HepG2 (cell line): ENCODE data around the gene WDR93. TPM values are rescaled to one million over a fixed set of nuclear protein-coding genes. Genes with fewer than 3 reads are reported as not detected.

ENCODE experiments used
- ATAC-seq: fragments of 200-7000 bp; cut with Tn5 transposase; 3 replicates; pipeline ENCODE4 v1.9.1; 2020; ENCODE audit warnings: mild to moderate bottlenecking, moderate library complexity
- BruUV-seq: library from RNA; stranded (reverse); fragments of 400-500 nt; replicated peaks from 2 replicates; lab custom pipeline; 2021; lab: Mats Ljungman, UMichigan
- CTCF ChIA-PET: fragments of 300-600 bp; formaldehyde crosslinking; extraction: SDS; loops from one replicate; lab custom pipeline; 2021; ENCODE audit warnings: low total read pairs, inconsistent platforms, low intra/inter-chr PET ratio; lab: Yijun Ruan, JAX
- POLR2A ChIA-PET: fragments of 350-600 bp; sonication (Branson Sonifier 250); formaldehyde crosslinking; loops from one replicate; lab custom pipeline; 2020; ENCODE audit warnings: antibody characterized with exemption, inconsistent platforms; lab: Yijun Ruan, JAX
- DNase-seq: peaks from one replicate; pipeline ENCODE4 v3.0.0-alpha.2; 2015; ENCODE audit warnings: low spot score
- FAIRE-seq: peaks from 3 replicates; lab custom pipeline; 2011; peaks lifted over from hg19 to GRCh38; lab: Jason Lieb, UNC
- H2AFZ ChIP-seq: one replicate; pipeline ENCODE4 v1.6.1; 2011; ENCODE audit warnings: low read length, inconsistent platforms
- H3K27ac ChIP-seq: fragments of 300-600 bp; 3 replicates; pipeline ENCODE4 v1.8.0; 2011; ENCODE audit warnings: mixed run types, mild to moderate bottlenecking, mixed read lengths, low read length, inconsistent platforms; ENCODE audit not compliant: insufficient read depth; ENCODE audit errors: extremely low read length
- H3K27me3 ChIP-seq, 2 experiments: fragments of 200-600 bp in 1 of 2; 2 replicates in 1 of 2; 3 replicates in 1 of 2; pipeline versions ENCODE4 v1.6.0 to v1.8.0; 2011; ENCODE audit warnings: low read length in 2 of 2, mild to moderate bottlenecking in 2 of 2, moderate library complexity in 2 of 2, inconsistent platforms in 1 of 2; ENCODE audit not compliant: insufficient read depth in 2 of 2, control insufficient read depth in 1 of 2
- H3K36me3 ChIP-seq, 2 experiments: fragments of 200-600 bp in 1 of 2; replicated peaks in 1 of 2; 2 replicates in 1 of 2; 3 replicates in 1 of 2; pipeline versions ENCODE4 v1.5.1 to v1.8.0; 2011; ENCODE audit warnings: low read length in 2 of 2, inconsistent platforms in 1 of 2; ENCODE audit not compliant: insufficient read depth in 2 of 2, control insufficient read depth in 1 of 2
- H3K4me1 ChIP-seq: 2 replicates; pipeline ENCODE4 v1.5.1; 2012; ENCODE audit warnings: low read length, inconsistent platforms; ENCODE audit not compliant: insufficient read depth
- H3K4me2 ChIP-seq: 2 replicates; pipeline ENCODE4 v1.6.0; 2011; ENCODE audit warnings: low read depth, low read length, inconsistent platforms
- H3K4me3 ChIP-seq, 3 experiments: fragments of 200-600 bp in 1 of 3; sonication (generic), shearing (Covaris generic) in 1 of 3; replicated peaks in 1 of 3; 2 replicates each; pipeline ENCODE4 v1.5.1; 2011 to 2016; ENCODE audit warnings: low read length in 3 of 3, inconsistent platforms in 2 of 3, low read depth in 2 of 3, mild to moderate bottlenecking in 2 of 3, control low read depth in 1 of 3, mixed read lengths in 1 of 3; ENCODE audit not compliant: insufficient read depth in 1 of 3
- H3K79me2 ChIP-seq: one replicate; pipeline ENCODE4 v1.6.1; 2011; ENCODE audit warnings: low read length, inconsistent platforms; ENCODE audit not compliant: insufficient read depth
- H3K9ac ChIP-seq: 2 replicates; pipeline ENCODE4 v1.6.0; 2011; ENCODE audit warnings: mild to moderate bottlenecking, low read depth, low read length, inconsistent platforms; ENCODE audit not compliant: insufficient read depth
- H3K9me3 ChIP-seq: 2 replicates; pipeline ENCODE4 v1.5.1; 2012; ENCODE audit warnings: mild to moderate bottlenecking, low read length
- H4K20me1 ChIP-seq: 2 replicates; pipeline ENCODE4 v1.6.0; 2011; ENCODE audit warnings: inconsistent platforms, mild to moderate bottlenecking, low read length, moderate library complexity; ENCODE audit not compliant: insufficient read depth
- CSRNP1 ChIP-seq: sonication (generic); formaldehyde crosslinking; IDR thresholded peaks from 2 replicates; pipeline ENCODE4 v1.8.1; 2023; ENCODE audit warnings: mild to moderate bottlenecking, missing genetic modification reagents
- FOXA1 ChIP-seq, 2 experiments: fragments of 450-650 bp in 1 of 2; sonication (generic) in 1 of 2; formaldehyde crosslinking in 1 of 2; IDR thresholded peaks; 2 replicates each; pipeline versions ENCODE4 v1.4.0 to v1.6.1; 2016 to 2020; ENCODE audit warnings: missing genetic modification reagents in 1 of 2
- GFI1 ChIP-seq: sonication (generic); formaldehyde crosslinking; IDR thresholded peaks from 2 replicates; pipeline ENCODE4 v1.5.0; 2020; ENCODE audit warnings: missing genetic modification reagents, mild to moderate bottlenecking, borderline replicate concordance
- IKZF1 ChIP-seq: fragments of 450-650 bp; IDR thresholded peaks from 2 replicates; pipeline ENCODE4 v1.7.1; 2016
- KDM3A ChIP-seq: IDR thresholded peaks from 2 replicates; pipeline ENCODE4 v1.6.1; 2018; ENCODE audit warnings: low read depth, missing compliant biosample characterization
- KLF13 ChIP-seq: sonication (generic); formaldehyde crosslinking; IDR thresholded peaks from 2 replicates; pipeline ENCODE4 v1.4.0; 2020; ENCODE audit warnings: mild to moderate bottlenecking, missing genetic modification reagents
- LBX2 ChIP-seq: sonication (generic); formaldehyde crosslinking; IDR thresholded peaks from 2 replicates; pipeline ENCODE4 v1.5.0; 2020; ENCODE audit warnings: missing genetic modification reagents, mild to moderate bottlenecking, borderline replicate concordance
- MAZ ChIP-seq, 2 experiments: sonication (generic) in 1 of 2; formaldehyde crosslinking in 1 of 2; IDR thresholded peaks; 2 replicates each; pipeline versions ENCODE4 v1.5.0 to v1.6.1; 2012 to 2020; ENCODE audit warnings: low read depth in 2 of 2, mild to moderate bottlenecking in 2 of 2, borderline replicate concordance in 1 of 2, improper control_type of control experiment in 1 of 2, low read length in 1 of 2, missing genetic modification reagents in 1 of 2, moderate library complexity in 1 of 2
- NR0B2 ChIP-seq: sonication (generic); formaldehyde crosslinking; IDR thresholded peaks from 2 replicates; pipeline ENCODE4 v1.4.0; 2020; ENCODE audit warnings: mild to moderate bottlenecking, missing genetic modification reagents
- RFXANK ChIP-seq: IDR thresholded peaks from 2 replicates; pipeline ENCODE4 v1.6.1; 2016
- SALL1 ChIP-seq: sonication (generic); formaldehyde crosslinking; IDR thresholded peaks from 2 replicates; pipeline ENCODE4 v1.8.0; 2022; ENCODE audit warnings: mild to moderate bottlenecking, missing genetic modification reagents
- TFE3 ChIP-seq: IDR thresholded peaks from 2 replicates; pipeline ENCODE4 v1.6.1; 2016
- THAP7 ChIP-seq: sonication (generic); formaldehyde crosslinking; IDR thresholded peaks from 2 replicates; pipeline ENCODE4 v1.8.1; 2023; ENCODE audit warnings: mild to moderate bottlenecking, missing genetic modification reagents
- ZNF180 ChIP-seq: sonication (generic); formaldehyde crosslinking; IDR thresholded peaks from 2 replicates; pipeline ENCODE4 v1.4.0; 2020; ENCODE audit warnings: low read depth, missing genetic modification reagents, borderline replicate concordance
- ZNF430 ChIP-seq: sonication (generic); formaldehyde crosslinking; IDR thresholded peaks from 2 replicates; pipeline ENCODE4 v1.9.0; 2021; ENCODE audit warnings: mild to moderate bottlenecking, missing genetic modification reagents
- ZNF556 ChIP-seq: sonication (generic); formaldehyde crosslinking; IDR thresholded peaks from 2 replicates; pipeline ENCODE4 v1.4.0; 2020; ENCODE audit warnings: mild to moderate bottlenecking, missing genetic modification reagents, borderline replicate concordance
- ZNF674 ChIP-seq: sonication (generic); formaldehyde crosslinking; IDR thresholded peaks from 2 replicates; pipeline ENCODE4 v1.5.0; 2020; ENCODE audit warnings: low read depth, mild to moderate bottlenecking, missing genetic modification reagents
- ZNF879 ChIP-seq: sonication (generic); formaldehyde crosslinking; IDR thresholded peaks from 2 replicates; pipeline ENCODE4 v1.8.1; 2023; ENCODE audit warnings: missing genetic modification reagents
- WGBS: methylation state at CpG from one replicate; pipeline ENCODE4 v1.1.6; 2017; ENCODE audit warnings: low lambda C conversion rate; 5-methylcytosine and 5-hydroxymethylcytosine counted together
- in situ Hi-C: cut with HindIII; loops from 2 replicates; pipeline ENCODE4 v1.10.0; 2017; ENCODE audit warnings: low pct_unique_long_range_greater_than_20kb; ENCODE audit not compliant: extremely low pct_ligation_motif_present
- intact Hi-C: fragments of 100-400 bp; cut with micrococcal nuclease; formaldehyde crosslinking; loops from one replicate; pipeline ENCODE4 v1.10.0; 2022; ENCODE audit not compliant: unreplicated experiment
- polyA plus RNA-seq, 8 experiments: library from polyadenylated mRNA; depleted of rRNA in 3 of 8; stranded (reverse) in 7 of 8; unstranded in 1 of 8; fragments of >200 nt; fragmentation: Illumina TruSeq in 4 of 8; extraction: Trizol in 4 of 8; gene quantifications; 2 replicates each; pipeline versions ENCODE4 v1.2.1 to v1.2.3, GENCODE V29; 2011 to 2016; ENCODE audit warnings: low read depth in 4 of 8, missing spikeins in 1 of 8, mixed read lengths in 1 of 8; ENCODE audit not compliant: insufficient read depth in 1 of 8
- total RNA-seq, 5 experiments: library from RNA; depleted of rRNA; stranded (reverse); fragments of >200 nt; fragmentation: Illumina TruSeq; extraction: Trizol; gene quantifications; 2 replicates each; pipeline ENCODE4 v1.2.3, GENCODE V29; 2016; ENCODE audit warnings: low read depth in 1 of 5

WDR93 gene
- total and polyA plus RNA-seq, 2 of the 13 experiments (the other 11 are each of a cell fraction or from before 2014, with no cell fraction given): 0.07 TPM; not detected in 1

GRCh38 chr15:89672221-89673164 lies 18.1 kb upstream of the WDR93 start:
- H4K20me1 ChIP-seq: no peaks in the 10 kb centered on the region
- no peaks in the 10 kb centered on the region for H3K79me2 ChIP-seq
- no peak overlapping the region for H3K4me3 ChIP-seq
- ATAC-seq (no peak; the same call in 2 of the 3 replicates), DNase-seq (no peak), FAIRE-seq (no peak)
- no TSS peak for BruUV-seq
- no peak overlapping the region for H3K4me2 ChIP-seq
- no peak overlapping the region for H2AFZ ChIP-seq
- WGBS: 90% methylated on average over 11 of the region's 12 CpGs
- no peaks in the 10 kb centered on the region for H3K9me3 ChIP-seq
- ChIA-PET CTCF (no interaction called here), POLR2A (no interaction called here)
- H3K27me3 ChIP-seq: no peaks in the 10 kb centered on the region
- intact Hi-C loops: loop anchor here (10.0 kb wide), 1 partner anchor 178 kb away; the partner anchor contains the start of gene RHCG
- peaks cover 29% of the 10 kb centered on the region for H3K4me1 ChIP-seq
- H3K36me3 ChIP-seq: no peaks in the 10 kb centered on the region
- no peak overlapping the region for H3K9ac ChIP-seq
- no peak overlapping the region for H3K27ac ChIP-seq
- in situ Hi-C loops: no loop called here
- TF ChIP-seq THAP7 (CRISPR knock-in tag): no peak
- TF ChIP-seq FOXA1 (IDR thresholded peaks at IDR 0.05): no peak
- TF ChIP-seq FOXA1 (CRISPR knock-in tag; IDR thresholded peaks at IDR 0.05): no peak
- TF ChIP-seq NR0B2: no peak
- no peak for TF ChIP-seq ZNF556
- no peak for TF ChIP-seq LBX2 (CRISPR knock-in tag)
- no peak for TF ChIP-seq ZNF674 (CRISPR knock-in tag)
- no peak for TF ChIP-seq MAZ (IDR thresholded peaks at IDR 0.05; ENCODE audit: borderline replicate concordance, low read depth, low read length)
- TF ChIP-seq MAZ (CRISPR knock-in tag; IDR thresholded peaks at IDR 0.05; ENCODE audit: low read depth): no peak
- no peak for TF ChIP-seq SALL1 (CRISPR knock-in tag)
- TF ChIP-seq TFE3 (CRISPR knock-in tag): no peak
- no peak for TF ChIP-seq GFI1
- no peak for TF ChIP-seq KLF13 (CRISPR knock-in tag)
- no peak for TF ChIP-seq KDM3A (CRISPR knock-in tag)
- TF ChIP-seq CSRNP1 (CRISPR knock-in tag): no peak
- no peak for TF ChIP-seq IKZF1
- TF ChIP-seq ZNF180 (CRISPR knock-in tag): no peak
- TF ChIP-seq RFXANK (CRISPR knock-in tag): no peak
- TF ChIP-seq ZNF879 (CRISPR knock-in tag): no peak
- no peak for TF ChIP-seq ZNF430 (CRISPR knock-in tag)
